Left renal cortex interstitium (tissue), 4 donors: ENCODE results near the gene CNTNAP2. TPM values are rescaled to one million over a fixed set of nuclear protein-coding genes. Genes with fewer than 3 reads are reported as not detected.
"Not testable (repeated sequence)": the region's sequence is repeated elsewhere in the genome, so short reads cannot be mapped to it uniquely, and the experiment has no call there.

Experiments used
- DNase-seq, 4 donors: peaks; one replicate each; pipeline ENCODE4 v3.0.0-alpha.2; 2013; ENCODE audit warnings: low read depth in 4 of 4, low spot score in 2 of 4, missing footprints in 1 of 4
- polyA plus RNA-seq, 4 donors: library from polyadenylated mRNA; unstranded; fragments of 120-200 nt; gene quantifications; one replicate each; pipeline ENCODE4 v1.2.1, GENCODE V29; 2013; ENCODE audit not compliant: insufficient read length in 4 of 4

CNTNAP2 gene
- polyA plus RNA-seq, 4 donors: 22.3 to 27.6 (median 27.1) TPM

GRCh38 chr7:146858690-146859089 lies 742.1 kb downstream of the CNTNAP2 start:
- DNase-seq: no peak

GRCh38 chr7:146861701-146862100 lies 745.1 kb downstream of the CNTNAP2 start:
- DNase-seq: no peak

GRCh38 chr7:146862415-146862814 lies 745.8 kb downstream of the CNTNAP2 start:
- no peak for DNase-seq

GRCh38 chr7:146864644-146865043 lies 748.0 kb downstream of the CNTNAP2 start:
- no peak for DNase-seq

- DNase-seq: no peak
These were observed 749.1 kb downstream of the CNTNAP2 start for GRCh38 chr7:146865696-146866095.

- DNase-seq: no peak
These were observed 758.1 kb downstream of the CNTNAP2 start for GRCh38 chr7:146874722-146875121.

GRCh38 chr7:146875237-146875785 lies 758.7 kb downstream of the CNTNAP2 start:
- DNase-seq: no peak

GRCh38 chr7:146875981-146876380 lies 759.4 kb downstream of the CNTNAP2 start:
- no peak for DNase-seq

- DNase-seq: no peak
These were observed 759.8 kb downstream of the CNTNAP2 start for GRCh38 chr7:146876411-146876810.

- no peak for DNase-seq
These were observed 762.3 kb downstream of the CNTNAP2 start for GRCh38 chr7:146878901-146879300.

- DNase-seq: no peak
These were observed 768.6 kb downstream of the CNTNAP2 start for GRCh38 chr7:146885231-146885630.

- DNase-seq: no peak
These were observed 773.4 kb downstream of the CNTNAP2 start for GRCh38 chr7:146889806-146890555.

GRCh38 chr7:146892151-146892550 lies 775.5 kb downstream of the CNTNAP2 start:
- DNase-seq: no peak

GRCh38 chr7:146894927-146895326 lies 778.3 kb downstream of the CNTNAP2 start:
- no peak for DNase-seq

- DNase-seq: no peak
These were observed 785.7 kb downstream of the CNTNAP2 start for GRCh38 chr7:146902266-146902665.

GRCh38 chr7:146902728-146903127 lies 786.1 kb downstream of the CNTNAP2 start:
- DNase-seq: no peak

- not testable (repeated sequence) for DNase-seq
These were observed 789.1 kb downstream of the CNTNAP2 start for GRCh38 chr7:146905746-146906145.

- DNase-seq: no peak
These were observed 806.2 kb downstream of the CNTNAP2 start for GRCh38 chr7:146922782-146923181.

- DNase-seq: no peak
These were observed 810.2 kb downstream of the CNTNAP2 start for GRCh38 chr7:146926841-146927240.

GRCh38 chr7:146937836-146938235 lies 821.2 kb downstream of the CNTNAP2 start:
- DNase-seq: no peak

GRCh38 chr7:146943483-146943882 lies 826.9 kb downstream of the CNTNAP2 start:
- DNase-seq: no peak

- no peak for DNase-seq
These were observed 832.1 kb downstream of the CNTNAP2 start for GRCh38 chr7:146948703-146949102.
